Keratinocyte (primary cell): Measurements from ENCODE around the gene MPZL1. TPM values are rescaled to one million over a fixed set of nuclear protein-coding genes. Genes with fewer than 3 reads are reported as not detected.

Experiments used
- DNase-seq: peaks from one replicate; pipeline ENCODE4 v3.0.0-alpha.2; 2011; ENCODE audit warnings: low read depth, missing footprints, low spot score
- FAIRE-seq: peaks from 2 replicates; lab custom pipeline; 2011; peaks lifted over from hg19 to GRCh38; lab: Jason Lieb, UNC
- H2AFZ ChIP-seq: 2 replicates; pipeline ENCODE4 v1.6.0; 2012; ENCODE audit warnings: low read length, control low read depth, inconsistent platforms; ENCODE audit not compliant: control insufficient read depth
- H3K27ac ChIP-seq: 2 replicates; pipeline ENCODE4 v1.5.1; 2011; ENCODE audit warnings: low read length; ENCODE audit not compliant: control insufficient read depth, insufficient read depth
- H3K27me3 ChIP-seq: 3 replicates; pipeline ENCODE4 v1.6.0; 2011; ENCODE audit warnings: low read length; ENCODE audit not compliant: control insufficient read depth, insufficient read depth; ENCODE audit errors: extremely low read depth
- H3K36me3 ChIP-seq, 2 experiments: 2 replicates in 1 of 2; 3 replicates in 1 of 2; pipeline ENCODE4 v1.5.1; 2011; ENCODE audit warnings: low read length in 2 of 2, mild to moderate bottlenecking in 1 of 2; ENCODE audit not compliant: control insufficient read depth in 2 of 2, insufficient read depth in 2 of 2; ENCODE audit errors: extremely low read depth in 1 of 2
- H3K4me1 ChIP-seq: 3 replicates; pipeline ENCODE4 v1.5.1; 2011; ENCODE audit warnings: low read length; ENCODE audit not compliant: control insufficient read depth, insufficient read depth; ENCODE audit errors: extremely low read depth
- H3K4me2 ChIP-seq: 3 replicates; pipeline ENCODE4 v1.6.0; 2011; ENCODE audit warnings: low read depth, low read length; ENCODE audit not compliant: control insufficient read depth, insufficient read depth; ENCODE audit errors: extremely low read depth
- H3K4me3 ChIP-seq, 3 experiments: fragments of 200-600 bp in 1 of 3; sonication (generic) in 1 of 3; 2 replicates in 2 of 3; 3 replicates in 1 of 3; pipeline ENCODE4 v1.5.1; 2011 to 2016; ENCODE audit warnings: low read length in 3 of 3, mild to moderate bottlenecking in 3 of 3, control low read depth in 2 of 3, inconsistent platforms in 1 of 3, low read depth in 1 of 3, mixed read lengths in 1 of 3, mixed run types in 1 of 3, moderate library complexity in 1 of 3; ENCODE audit not compliant: control insufficient read depth in 2 of 3, insufficient read depth in 2 of 3; ENCODE audit errors: extremely low read depth in 1 of 3
- H3K79me2 ChIP-seq: 2 replicates; pipeline ENCODE4 v1.6.0; 2012; ENCODE audit warnings: low read length; ENCODE audit not compliant: control insufficient read depth, insufficient read depth
- H3K9ac ChIP-seq: 3 replicates; pipeline ENCODE4 v1.6.0; 2011; ENCODE audit warnings: low read length; ENCODE audit not compliant: control insufficient read depth, insufficient read depth; ENCODE audit errors: extremely low read depth
- H3K9me1 ChIP-seq: 3 replicates; pipeline ENCODE4 v1.6.0; 2011; ENCODE audit warnings: low read length; ENCODE audit not compliant: control insufficient read depth, insufficient read depth; ENCODE audit errors: extremely low read depth
- H3K9me3 ChIP-seq: 2 replicates; pipeline ENCODE4 v1.5.1; 2012; ENCODE audit warnings: low read depth, low read length; ENCODE audit not compliant: control insufficient read depth
- H4K20me1 ChIP-seq: 3 replicates; pipeline ENCODE4 v1.6.0; 2011; ENCODE audit warnings: low read length; ENCODE audit not compliant: control insufficient read depth, insufficient read depth; ENCODE audit errors: extremely low read depth
- CTCF ChIP-seq, 3 experiments: IDR thresholded peaks in 1 of 3; conservative IDR thresholded peaks in 1 of 3; optimal IDR thresholded peaks in 1 of 3; 2 replicates in 2 of 3; 3 replicates in 1 of 3; pipeline versions ENCODE3 to v1.5.1; 2011; ENCODE audit warnings: low read length in 3 of 3, mild to moderate bottlenecking in 3 of 3, moderate library complexity in 2 of 3, control low read depth in 1 of 3, inconsistent platforms in 1 of 3; ENCODE audit not compliant: insufficient read depth in 2 of 3; ENCODE audit errors: extremely low read depth in 1 of 3
- EZH2 ChIP-seq: IDR thresholded peaks from one replicate; pipeline ENCODE4 v1.6.1; 2012; ENCODE audit warnings: inconsistent platforms, mild to moderate bottlenecking, low read length, moderate library complexity
- dilution Hi-C: fragments of 300-500 bp; cut with MboI; formaldehyde crosslinking; loops from one replicate; pipeline ENCODE4 v1.7.0; 2020; ENCODE audit warnings: low sequenced_read_pairs; ENCODE audit not compliant: extremely low pct_ligation_motif_present
- polyA plus RNA-seq, 5 experiments: library from polyadenylated mRNA; depleted of rRNA in 3 of 5; stranded (reverse) in 3 of 5; stranded (forward) in 1 of 5; unstranded in 1 of 5; fragments of >200 nt; gene quantifications; 1 replicate in 1 of 5; 2 replicates in 3 of 5; 3 replicates in 1 of 5; pipeline versions ENCODE4 v1.2.1 to v1.2.3, GENCODE V29; 2011 to 2012; ENCODE audit warnings: missing spikeins in 2 of 5, low read depth in 1 of 5, low replicate concordance in 1 of 5

Gene MPZL1
- polyA plus RNA-seq, 1 donor (not counting 4 experiments of a cell fraction or from before 2014, with no cell fraction given): 195 TPM

DNA sequence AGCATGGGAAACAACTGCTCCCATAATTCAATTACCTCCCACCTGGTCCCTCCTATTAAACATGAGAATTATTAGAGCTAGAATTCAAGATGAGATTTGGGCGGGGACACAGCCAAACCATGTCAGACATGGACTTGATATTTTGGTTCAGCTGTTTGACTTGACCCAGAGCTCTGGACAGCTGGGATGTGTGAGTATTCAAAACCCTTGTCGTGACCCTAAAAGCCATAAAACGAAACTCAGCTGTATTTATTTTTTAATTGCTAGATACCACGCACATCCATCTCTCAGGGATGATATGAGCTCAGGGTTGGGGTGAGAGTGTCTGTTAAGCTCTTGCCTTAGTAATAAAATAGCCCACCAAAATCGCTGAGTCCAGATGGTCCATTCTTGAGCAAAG is 46.3 kb upstream of the MPZL1 start:
- H3K9me1 ChIP-seq: no peaks in the 10 kb centered on the region
- no peak overlapping the region for H3K27ac ChIP-seq
- DNase-seq (no peak), FAIRE-seq (no peak)
- no peak overlapping the region for H3K4me3 ChIP-seq
- H2AFZ ChIP-seq: no peak overlapping the region
- no peaks in the 10 kb centered on the region for H3K36me3 ChIP-seq
- H3K4me2 ChIP-seq: no peak overlapping the region
- dilution Hi-C loops: no loop called here
- H4K20me1 ChIP-seq: no peaks in the 10 kb centered on the region
- TF ChIP-seq CTCF (optimal IDR thresholded peaks at IDR 0.05 in 1 of 3, IDR thresholded peaks at IDR 0.05 in 1 of 3, conservative IDR thresholded peaks at IDR 0.05 in 1 of 3; ENCODE audit: extremely low read depth in 1 of 3, insufficient read depth in 2 of 3, low read length in 3 of 3) (no peak), EZH2 (no peak)
- no peak overlapping the region for H3K9ac ChIP-seq
- no peaks in the 10 kb centered on the region for H3K27me3 ChIP-seq
- peaks cover 6% of the 10 kb centered on the region for H3K4me1 ChIP-seq
- H3K9me3 ChIP-seq: no peaks in the 10 kb centered on the region
- no peaks in the 10 kb centered on the region for H3K79me2 ChIP-seq

DNA sequence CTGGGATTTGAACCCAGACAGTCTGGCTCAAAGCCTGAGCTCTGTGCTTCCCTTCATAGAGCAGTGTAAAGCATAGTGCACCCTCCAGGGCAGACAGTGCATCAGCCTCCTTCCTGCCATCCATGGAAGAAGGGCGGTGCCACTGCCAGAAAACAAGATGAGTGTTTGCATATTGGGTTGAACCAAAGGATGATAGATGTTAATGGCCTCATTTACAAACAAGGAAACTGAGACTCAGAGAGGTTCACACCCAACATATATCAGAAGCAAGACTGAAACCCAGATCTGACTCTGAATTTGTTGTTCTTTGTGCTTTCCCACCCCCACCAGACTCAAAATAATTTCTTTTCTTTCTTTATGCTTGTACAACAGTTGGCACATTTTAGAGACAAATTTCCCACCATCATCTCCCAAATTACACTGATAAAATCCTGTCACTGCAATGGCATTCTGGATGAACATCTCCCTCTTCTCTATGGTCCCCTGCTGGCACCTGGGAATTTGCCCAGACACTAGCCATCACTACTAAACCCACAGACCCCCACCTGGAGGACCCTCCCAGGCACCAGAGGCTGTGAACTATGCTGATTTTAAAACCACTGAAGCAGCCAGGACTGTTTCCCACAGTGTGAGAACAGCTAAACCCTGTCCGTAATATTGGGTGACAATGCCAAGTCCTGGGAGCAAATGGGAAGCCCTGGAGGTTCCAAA is 45.4 kb upstream of the MPZL1 start:
- Histone ChIP-seq H3K4me2 (no peak overlapping the region), H3K4me1 (peaks cover 5% of the 10 kb centered on the region), H3K9ac (no peak overlapping the region), H3K27ac (no peak overlapping the region), H3K36me3 (no peaks in the 10 kb centered on the region), H3K9me1 (no peaks in the 10 kb centered on the region), H2AFZ (no peak overlapping the region), H3K27me3 (no peaks in the 10 kb centered on the region), H3K4me3 (no peak overlapping the region), H3K79me2 (no peaks in the 10 kb centered on the region), H3K9me3 (no peaks in the 10 kb centered on the region), H4K20me1 (no peaks in the 10 kb centered on the region)
- TF ChIP-seq CTCF (optimal IDR thresholded peaks at IDR 0.05 in 1 of 3, IDR thresholded peaks at IDR 0.05 in 1 of 3, conservative IDR thresholded peaks at IDR 0.05 in 1 of 3; ENCODE audit: extremely low read depth in 1 of 3, insufficient read depth in 2 of 3, low read length in 3 of 3): no peak
- no peak for TF ChIP-seq EZH2
- DNase-seq (no peak), FAIRE-seq (no peak)
- dilution Hi-C loops: no loop called here
